ENCODE measurements around the gene NINL.

The NINL gene

DNA sequence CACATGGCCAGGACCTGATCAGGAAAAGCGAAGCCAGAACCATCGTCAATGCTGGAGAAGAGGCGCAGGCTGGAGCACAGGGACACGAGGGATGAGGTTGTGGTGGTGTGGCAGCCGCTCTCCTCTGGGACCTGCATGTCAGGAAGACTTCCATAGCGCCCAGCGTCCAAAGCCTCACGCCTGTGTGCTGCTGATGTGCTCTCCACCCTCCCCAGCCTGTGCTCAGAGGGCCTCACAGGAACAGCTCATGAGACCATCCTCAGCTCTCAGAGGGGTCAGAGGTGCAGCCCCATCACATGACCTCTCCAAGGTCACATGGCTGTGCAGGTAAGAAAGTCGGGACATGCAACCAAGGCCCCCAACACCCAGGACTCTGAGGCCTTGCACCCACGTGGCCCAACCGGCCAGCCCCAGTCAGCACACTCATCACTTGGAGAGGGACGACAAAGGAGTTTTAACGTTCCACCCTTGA lies 84.4 kb downstream of the NINL start:
- H3K4me2 ChIP-seq (ENCODE audit: low read length) = no peak overlapping the region
- no peaks in the 10 kb centered on the region for H3K27me3 ChIP-seq (ENCODE audit: control insufficient read depth, insufficient read depth, low read length)
- no peak overlapping the region for H2AFZ ChIP-seq
- H3K4me3 ChIP-seq (ENCODE audit: low read depth, low read length) = no peak overlapping the region
- no peaks in the 10 kb centered on the region for H3K9me3 ChIP-seq (ENCODE audit: control insufficient read depth, low read length)
- no peak overlapping the region for H3K9ac ChIP-seq
- TF ChIP-seq, protein P1, sequence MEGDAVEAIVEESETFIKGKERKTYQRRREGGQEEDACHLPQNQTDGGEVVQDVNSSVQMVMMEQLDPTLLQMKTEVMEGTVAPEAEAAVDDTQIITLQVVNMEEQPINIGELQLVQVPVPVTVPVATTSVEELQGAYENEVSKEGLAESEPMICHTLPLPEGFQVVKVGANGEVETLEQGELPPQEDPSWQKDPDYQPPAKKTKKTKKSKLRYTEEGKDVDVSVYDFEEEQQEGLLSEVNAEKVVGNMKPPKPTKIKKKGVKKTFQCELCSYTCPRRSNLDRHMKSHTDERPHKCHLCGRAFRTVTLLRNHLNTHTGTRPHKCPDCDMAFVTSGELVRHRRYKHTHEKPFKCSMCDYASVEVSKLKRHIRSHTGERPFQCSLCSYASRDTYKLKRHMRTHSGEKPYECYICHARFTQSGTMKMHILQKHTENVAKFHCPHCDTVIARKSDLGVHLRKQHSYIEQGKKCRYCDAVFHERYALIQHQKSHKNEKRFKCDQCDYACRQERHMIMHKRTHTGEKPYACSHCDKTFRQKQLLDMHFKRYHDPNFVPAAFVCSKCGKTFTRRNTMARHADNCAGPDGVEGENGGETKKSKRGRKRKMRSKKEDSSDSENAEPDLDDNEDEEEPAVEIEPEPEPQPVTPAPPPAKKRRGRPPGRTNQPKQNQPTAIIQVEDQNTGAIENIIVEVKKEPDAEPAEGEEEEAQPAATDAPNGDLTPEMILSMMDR (IDR thresholded peaks at IDR 0.05) = no peak
- H3K27ac ChIP-seq = no peak overlapping the region
- H3K4me1 ChIP-seq = peaks cover 9% of the 10 kb centered on the region
- H3K79me2 ChIP-seq = peaks cover 2% of the 10 kb centered on the region
- H3K36me3 ChIP-seq (ENCODE audit: control insufficient read depth, insufficient read depth, low read length) = no peaks in the 10 kb centered on the region

DNA sequence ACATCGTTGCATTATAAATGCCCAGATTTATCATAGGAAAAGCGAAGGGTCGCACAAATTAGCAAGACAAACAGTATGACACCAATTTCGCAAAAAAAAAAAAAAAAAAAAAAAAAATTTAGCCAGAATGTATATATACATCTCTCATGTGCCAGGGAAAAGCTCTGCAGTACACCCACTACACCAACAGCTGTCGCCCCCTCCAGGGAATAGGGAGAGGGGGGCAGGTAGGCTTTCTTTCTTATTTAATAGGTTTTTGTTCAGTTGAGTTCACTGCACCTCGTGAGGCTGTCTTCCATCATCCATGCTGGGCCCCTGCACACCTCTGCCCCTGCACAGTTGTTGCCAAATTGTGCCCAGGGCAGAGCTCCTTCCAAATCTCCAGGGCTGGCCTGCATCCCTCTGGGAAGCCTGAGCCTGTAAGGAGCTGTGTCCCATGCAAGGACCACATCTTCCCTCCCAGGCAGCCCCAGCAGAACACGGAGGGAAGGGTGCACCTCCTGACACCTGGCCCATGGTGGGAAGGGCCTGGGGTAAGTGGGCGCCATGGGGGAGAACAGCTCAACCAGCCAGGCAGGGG lies 85.4 kb downstream of the NINL start:
- Histone ChIP-seq H3K36me3 (ENCODE audit: control insufficient read depth, insufficient read depth, low read length) (no peaks in the 10 kb centered on the region), H3K79me2 (peaks cover 2% of the 10 kb centered on the region), H3K4me1 (peaks cover 9% of the 10 kb centered on the region), H3K27me3 (ENCODE audit: control insufficient read depth, insufficient read depth, low read length) (no peaks in the 10 kb centered on the region), H3K27ac (no peak overlapping the region), H3K4me2 (ENCODE audit: low read length) (no peak overlapping the region), H3K9me3 (ENCODE audit: control insufficient read depth, low read length) (no peaks in the 10 kb centered on the region), H3K4me3 (ENCODE audit: low read depth, low read length) (no peak overlapping the region), H2AFZ (no peak overlapping the region), H3K9ac (no peak overlapping the region)
- TF ChIP-seq, protein P1 (IDR thresholded peaks at IDR 0.05) = no peak

DNA sequence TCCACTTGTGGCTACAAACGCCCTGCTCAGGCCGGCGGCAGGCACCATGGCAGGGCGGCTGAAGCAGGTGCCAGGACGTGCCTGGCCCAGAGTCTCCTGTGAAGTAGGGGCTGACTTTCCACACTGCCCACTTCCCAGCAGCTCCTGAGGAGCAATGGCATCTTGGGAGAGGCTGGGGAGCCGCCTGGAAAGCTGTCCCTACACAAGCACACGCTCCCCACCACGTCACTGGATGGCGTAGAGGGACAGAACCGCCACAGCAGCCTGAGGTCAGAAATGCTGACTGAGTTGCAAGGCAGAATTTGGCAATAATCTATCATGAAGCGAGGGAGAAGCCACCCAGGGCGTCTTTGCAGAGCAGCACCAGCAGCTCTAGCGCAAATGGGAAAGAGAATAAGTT lies 86.3 kb downstream of the NINL start:
- Histone ChIP-seq H3K4me2 (ENCODE audit: low read length) (no peak overlapping the region), H2AFZ (no peak overlapping the region), H3K27ac (no peak overlapping the region), H3K36me3 (ENCODE audit: control insufficient read depth, insufficient read depth, low read length) (no peaks in the 10 kb centered on the region), H3K4me1 (peaks cover 9% of the 10 kb centered on the region), H3K79me2 (peaks cover 7% of the 10 kb centered on the region), H3K9ac (no peak overlapping the region), H3K4me3 (ENCODE audit: low read depth, low read length) (no peak overlapping the region), H3K9me3 (ENCODE audit: control insufficient read depth, low read length) (no peaks in the 10 kb centered on the region), H3K27me3 (ENCODE audit: control insufficient read depth, insufficient read depth, low read length) (no peaks in the 10 kb centered on the region)
- TF ChIP-seq, protein P1 (IDR thresholded peaks at IDR 0.05) = no peak

DNA sequence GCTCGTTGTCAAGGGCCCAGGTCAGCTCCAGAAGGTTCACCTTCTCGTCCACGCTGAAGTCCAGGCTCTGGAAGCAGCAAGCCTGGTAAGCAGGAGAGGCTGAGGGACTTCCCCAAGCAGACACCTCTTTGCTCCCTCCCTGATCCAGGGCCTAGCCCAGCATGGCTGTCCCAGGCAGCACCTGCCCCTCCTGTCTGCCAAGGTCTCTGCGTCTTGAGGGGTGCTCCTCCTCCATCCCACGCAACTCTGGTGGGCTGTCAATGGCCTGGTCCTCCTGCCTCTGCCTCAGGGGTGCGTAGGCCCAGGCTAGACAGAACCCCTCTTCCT lies 87.1 kb downstream of the NINL start:
- no peaks in the 10 kb centered on the region for H3K36me3 ChIP-seq (ENCODE audit: control insufficient read depth, insufficient read depth, low read length)
- no peak overlapping the region for H3K9ac ChIP-seq
- H3K4me1 ChIP-seq = peaks cover 9% of the 10 kb centered on the region
- H2AFZ ChIP-seq = no peak overlapping the region
- H3K27ac ChIP-seq = no peak overlapping the region
- H3K79me2 ChIP-seq = peaks cover 10% of the 10 kb centered on the region
- TF ChIP-seq, protein P1 (IDR thresholded peaks at IDR 0.05) = no peak
- H3K4me3 ChIP-seq (ENCODE audit: low read depth, low read length) = no peak overlapping the region
- no peak overlapping the region for H3K4me2 ChIP-seq (ENCODE audit: low read length)
- H3K27me3 ChIP-seq (ENCODE audit: control insufficient read depth, insufficient read depth, low read length) = no peaks in the 10 kb centered on the region
- no peaks in the 10 kb centered on the region for H3K9me3 ChIP-seq (ENCODE audit: control insufficient read depth, low read length)

DNA sequence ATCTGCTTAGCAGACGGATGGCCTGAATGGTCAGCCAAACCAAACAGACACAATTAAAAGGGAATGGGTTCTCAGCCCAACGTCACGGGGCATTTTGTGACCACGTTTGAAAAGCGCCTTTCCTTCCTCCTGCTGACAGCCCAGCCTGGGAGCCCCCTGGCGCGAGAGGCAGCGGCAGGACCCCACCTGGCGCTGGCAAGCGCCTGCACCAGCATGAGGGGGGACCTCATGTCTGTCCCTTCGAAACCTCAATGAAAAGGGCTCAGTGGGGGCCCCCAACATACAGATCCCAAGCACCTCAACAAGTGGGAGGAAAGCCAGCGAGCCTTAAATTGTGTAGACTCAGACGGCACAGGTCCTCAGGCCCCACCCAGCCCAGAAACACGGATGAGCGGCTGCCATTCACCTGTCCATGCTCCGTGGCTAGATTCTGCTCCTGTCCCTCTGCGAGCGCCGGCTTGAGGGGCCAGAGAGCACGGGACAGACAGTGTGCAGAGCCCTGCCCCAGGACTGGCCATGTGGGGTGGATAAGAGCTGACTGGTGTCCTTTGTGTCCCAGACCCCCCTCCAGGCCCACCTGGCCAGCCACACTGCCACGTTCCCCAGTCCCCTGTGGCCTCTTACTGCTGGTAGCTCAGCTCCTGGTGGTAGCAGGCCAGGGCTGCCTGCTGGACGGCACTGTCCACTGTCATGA lies 87.6 kb downstream of the NINL start:
- no peaks in the 10 kb centered on the region for H3K27me3 ChIP-seq (ENCODE audit: control insufficient read depth, insufficient read depth, low read length)
- TF ChIP-seq, protein P1 (IDR thresholded peaks at IDR 0.05) = no peak
- no peak overlapping the region for H2AFZ ChIP-seq
- peak overlapping the region; percentile 39 for H3K4me2 ChIP-seq (ENCODE audit: low read length)
- no peaks in the 10 kb centered on the region for H3K9me3 ChIP-seq (ENCODE audit: control insufficient read depth, low read length)
- no peak overlapping the region for H3K9ac ChIP-seq
- H3K79me2 ChIP-seq = peaks cover 10% of the 10 kb centered on the region
- H3K4me3 ChIP-seq (ENCODE audit: low read depth, low read length) = no peak overlapping the region
- peaks cover 9% of the 10 kb centered on the region for H3K4me1 ChIP-seq
- H3K27ac ChIP-seq = peak overlapping the region; percentile 53
- H3K36me3 ChIP-seq (ENCODE audit: control insufficient read depth, insufficient read depth, low read length) = no peaks in the 10 kb centered on the region

Measured in parathyroid adenoma (tissue), 2 donors.